HEK293 (cell line): ENCODE measurements around the gene ABL2.
A peak's percentile ranks its signal among the peaks of the same experiment; 100 is the strongest.
"Not testable (repeated sequence)": the region's sequence is repeated elsewhere in the genome, so short reads cannot be mapped to it uniquely, and the experiment has no call there.

Source experiments
- CTCF ChIA-PET: fragments of 350-600 bp; formaldehyde crosslinking; extraction: SDS; loops from one replicate; lab custom pipeline; 2021; ENCODE audit warnings: antibody characterized with exemption; lab: Yijun Ruan, JAX
- POLR2A ChIA-PET: fragments of 300-600 bp; formaldehyde crosslinking; extraction: SDS; loops from one replicate; lab custom pipeline; 2020; ENCODE audit warnings: antibody characterized with exemption, inconsistent platforms; lab: Yijun Ruan, JAX
- H3K27ac ChIP-seq: fragments of 200-500 bp; sonication (Bioruptor generic); 2 replicates; pipeline ENCODE4 v1.5.1; 2014; ENCODE audit warnings: low read depth, low read length, control low read depth, inconsistent platforms; ENCODE audit errors: extremely low read depth
- H3K36me3 ChIP-seq, 2 experiments: fragments of 200-500 bp in 1 of 2; sonication (Bioruptor generic) in 1 of 2; 1 replicate in 1 of 2; 2 replicates in 1 of 2; pipeline ENCODE4 v1.5.1; 2014 to 2017; ENCODE audit warnings: inconsistent platforms in 2 of 2, low read length in 2 of 2; ENCODE audit not compliant: control insufficient read depth in 2 of 2, insufficient read depth in 1 of 2
- H3K4me1 ChIP-seq: fragments of 200-500 bp; sonication (Bioruptor generic); 2 replicates; pipeline ENCODE4 v1.5.1; 2014; ENCODE audit warnings: mild to moderate bottlenecking, low read length, inconsistent platforms; ENCODE audit not compliant: control insufficient read depth, insufficient read depth
- H3K4me3 ChIP-seq: 2 replicates; pipeline ENCODE4 v1.5.1; 2011; ENCODE audit warnings: low read depth, mild to moderate bottlenecking, control low read depth, low read length, moderate library complexity
- H3K9me3 ChIP-seq: fragments of 200-500 bp; sonication (Bioruptor generic); 2 replicates; pipeline ENCODE4 v1.5.1; 2014; ENCODE audit warnings: low read depth, low read length, inconsistent platforms; ENCODE audit not compliant: control insufficient read depth, insufficient read depth
- EGR2 ChIP-seq: fragments of 450-650 bp; formaldehyde crosslinking; IDR thresholded peaks from 2 replicates; pipeline ENCODE4 v1.5.1; 2016; ENCODE audit warnings: low read depth, missing biosample characterization, missing genetic modification characterization
- ZFHX2 ChIP-seq: fragments of 450-650 bp; formaldehyde crosslinking; conservative IDR thresholded peaks from 2 replicates; pipeline ENCODE4 v1.5.1; 2016; ENCODE audit warnings: missing biosample characterization, missing genetic modification characterization
- ZFP41 ChIP-seq: fragments of 450-650 bp; formaldehyde crosslinking; IDR thresholded peaks from 2 replicates; pipeline ENCODE4 v1.5.1; 2016; ENCODE audit warnings: missing biosample characterization, missing genetic modification characterization, borderline replicate concordance
- ZNF202 ChIP-seq: fragments of 450-650 bp; formaldehyde crosslinking; IDR thresholded peaks from 2 replicates; pipeline ENCODE4 v1.5.1; 2016; ENCODE audit warnings: missing biosample characterization, missing genetic modification characterization, borderline replicate concordance
- ZNF221 ChIP-seq: fragments of 450-650 bp; formaldehyde crosslinking; IDR thresholded peaks from 2 replicates; pipeline ENCODE4 v1.5.1; 2017; ENCODE audit warnings: missing biosample characterization, missing genetic modification characterization, borderline replicate concordance
- ZNF23 ChIP-seq: fragments of 450-650 bp; formaldehyde crosslinking; IDR thresholded peaks from 2 replicates; pipeline ENCODE4 v1.5.1; 2016; ENCODE audit warnings: missing biosample characterization, missing genetic modification characterization, borderline replicate concordance
- ZNF302 ChIP-seq: fragments of 450-650 bp; formaldehyde crosslinking; IDR thresholded peaks from 2 replicates; pipeline ENCODE4 v1.5.1; 2016; ENCODE audit warnings: missing biosample characterization, missing genetic modification characterization, low read depth
- ZNF335 ChIP-seq: fragments of 450-650 bp; formaldehyde crosslinking; conservative IDR thresholded peaks from 2 replicates; pipeline ENCODE4 v1.5.1; 2016; ENCODE audit warnings: missing biosample characterization, missing genetic modification characterization
- ZNF529 ChIP-seq: fragments of 450-650 bp; formaldehyde crosslinking; IDR thresholded peaks from 2 replicates; pipeline ENCODE4 v1.5.1; 2017; ENCODE audit warnings: missing genetic modification characterization, missing biosample characterization; ENCODE audit not compliant: insufficient replicate concordance
- ZNF544 ChIP-seq: fragments of 450-650 bp; formaldehyde crosslinking; IDR thresholded peaks from 2 replicates; pipeline ENCODE4 v1.5.0; 2017; ENCODE audit warnings: missing biosample characterization, missing genetic modification characterization
- TF ChIP-seq, protein P1 (sequence below): fragments of 450-650 bp; formaldehyde crosslinking; IDR thresholded peaks from 2 replicates; pipeline ENCODE4 v1.5.1; 2016; ENCODE audit warnings: missing biosample characterization, missing genetic modification characterization
- TF ChIP-seq, protein P2 (sequence below): fragments of 450-650 bp; formaldehyde crosslinking; IDR thresholded peaks from 2 replicates; pipeline ENCODE4 v1.5.1; 2017; ENCODE audit warnings: missing biosample characterization, missing genetic modification characterization
- TF ChIP-seq, protein P3 (sequence below): fragments of 450-650 bp; formaldehyde crosslinking; IDR thresholded peaks from 2 replicates; pipeline ENCODE4 v1.5.1; 2016; ENCODE audit warnings: missing biosample characterization, missing genetic modification characterization
- TF ChIP-seq, protein P4 (sequence below): fragments of 450-650 bp; formaldehyde crosslinking; IDR thresholded peaks from 2 replicates; pipeline ENCODE4 v1.5.1; 2017; ENCODE audit warnings: missing biosample characterization, mild to moderate bottlenecking, missing genetic modification characterization, moderate library complexity

The ABL2 gene

DNA sequence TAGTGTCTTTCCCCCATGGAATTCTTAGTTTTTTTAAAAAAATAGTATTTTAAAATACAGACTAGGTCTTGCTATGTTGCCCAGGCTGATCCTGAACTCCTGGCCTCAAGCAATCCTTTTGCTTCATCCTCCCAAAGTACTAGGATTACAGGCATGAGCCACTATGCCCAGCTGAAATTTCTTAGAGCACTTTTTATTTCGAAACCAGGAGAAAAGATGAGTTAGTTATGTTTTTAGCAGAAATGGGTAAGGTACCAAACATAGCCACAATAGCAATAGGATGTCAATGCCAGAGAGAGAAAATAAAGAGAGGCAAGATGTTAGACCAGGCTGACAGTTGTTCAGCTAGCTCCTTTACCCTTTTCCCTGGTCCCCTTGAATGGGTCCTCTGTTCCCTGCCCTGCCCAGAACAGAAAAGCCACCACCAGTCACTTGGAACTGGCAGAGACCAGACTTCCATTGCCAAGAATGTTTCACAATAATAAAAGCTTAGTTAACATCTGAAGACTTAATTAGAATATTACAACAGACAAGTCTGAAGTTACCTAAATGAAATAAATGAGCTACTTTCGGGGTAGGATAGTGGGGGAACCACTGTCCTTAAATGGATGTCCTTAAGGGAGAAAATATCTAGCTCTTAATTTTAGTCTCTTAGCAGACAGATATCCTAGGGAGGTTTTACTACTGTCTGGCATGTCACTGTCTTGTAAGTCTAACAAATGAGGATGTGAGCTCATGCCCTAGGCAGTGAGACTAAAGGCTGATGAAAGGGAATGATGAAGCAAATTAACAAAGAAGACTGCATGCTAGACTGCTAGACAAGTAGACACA lies 54.3 kb downstream of the ABL2 start:
- ChIA-PET CTCF (interaction anchor here (0.7 to 1.4 kb wide), 4 partner anchors 9 to 640 kb away, joined by 3 to 6 read pairs (median 4); no protein-coding TSS in a partner anchor), POLR2A (interaction anchor here (0.8 kb wide), 1 partner anchor 118 kb away, joined by 8 read pairs; the partner anchor contains the start of gene SOAT1)
- Histone ChIP-seq H3K4me3 (no peak overlapping the region), H3K4me1 (no peaks in the 10 kb centered on the region; the same call in 1 of the 2 replicates), H3K36me3 (no peaks in the 10 kb centered on the region; a peak in 1 of 3 replicates), H3K27ac (no peak overlapping the region), H3K9me3 (no peaks in the 10 kb centered on the region)
- TF ChIP-seq ZNF221 (tag by site-specific recombination), result no peak

DNA sequence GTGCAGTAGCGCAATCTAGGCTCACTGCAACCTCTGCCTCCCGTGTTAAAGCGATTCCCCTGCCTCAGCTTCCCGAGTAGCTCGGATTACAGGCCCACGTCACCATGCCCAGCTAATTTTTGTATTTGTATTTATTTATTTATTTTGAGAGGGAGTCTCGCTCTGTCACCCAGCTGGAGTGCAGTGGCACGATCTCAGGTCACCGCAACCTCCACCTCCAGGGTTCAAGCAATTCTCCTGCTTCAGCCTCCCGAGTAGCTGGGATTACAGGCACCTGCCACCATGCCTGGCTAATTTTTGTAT lies 59.1 kb downstream of the ABL2 start:
- H3K4me1 ChIP-seq, H3K27ac ChIP-seq, CTCF ChIA-PET, H3K9me3 ChIP-seq, H3K36me3 ChIP-seq, H3K4me3 ChIP-seq: not testable (repeated sequence)
- peak; percentile 65; the same call in 1 of the 2 replicates for TF ChIP-seq ZNF202
- POLR2A ChIA-PET, result interaction anchor here (0.6 kb wide), 1 partner anchor 82 kb away, joined by 4 read pairs; no protein-coding TSS in a partner anchor

DNA sequence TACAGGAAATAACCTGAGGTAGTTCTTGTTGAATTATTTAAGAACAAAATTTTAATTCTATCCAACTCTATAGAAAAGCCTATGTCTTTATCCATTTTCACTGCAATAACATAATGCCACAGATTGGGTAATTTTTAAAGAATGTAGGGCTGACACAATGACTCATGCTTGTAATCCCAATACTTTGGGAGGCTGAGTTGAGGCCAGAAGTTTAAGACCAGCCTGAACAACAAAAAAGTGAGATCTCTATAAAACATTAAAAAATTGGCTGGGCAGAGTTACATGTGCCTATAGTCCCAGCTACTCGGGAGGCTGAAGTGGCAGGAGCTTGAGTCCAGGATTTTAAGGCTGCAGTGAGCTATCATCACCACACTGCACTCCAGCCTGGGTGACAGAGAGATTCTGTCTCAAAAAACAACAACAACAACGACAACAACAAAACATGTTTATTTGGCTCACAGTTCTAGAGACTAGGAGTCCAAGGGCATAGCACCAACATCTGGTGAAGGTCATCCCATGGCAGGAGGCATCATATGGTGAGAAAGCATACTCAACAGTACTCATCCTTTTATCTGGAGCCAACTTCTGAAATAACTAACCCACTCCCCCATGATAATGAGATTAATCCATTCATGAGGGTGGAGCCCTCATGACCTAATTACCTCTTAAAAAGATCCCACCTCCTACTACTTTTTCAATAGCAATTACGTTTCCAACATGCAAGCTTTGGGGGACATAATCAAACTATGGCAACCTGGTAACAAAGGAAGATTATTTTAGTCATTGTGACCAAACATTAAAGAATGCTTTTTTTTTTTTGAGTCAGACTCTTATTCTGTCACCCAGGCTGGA lies 59.6 kb downstream of the ABL2 start:
- Histone ChIP-seq H3K4me1 (peaks cover 7% of the 10 kb centered on the region; the same call in 1 of the 2 replicates), H3K36me3 (no peaks in the 10 kb centered on the region; a peak in 1 of 3 replicates), H3K27ac (no peak overlapping the region), H3K4me3 (no peak overlapping the region), H3K9me3 (no peaks in the 10 kb centered on the region)
- POLR2A ChIA-PET, result no interaction called here
- CTCF ChIA-PET, result no interaction called here
- TF ChIP-seq ZNF302 (tag by site-specific recombination), result no peak
- no peak for TF ChIP-seq ZNF544 (tag by site-specific recombination)
- 0 out of 2 replicates have a peak, but pooled peaks have one; percentile 29 for TF ChIP-seq ZNF335 (tag by site-specific recombination)
- TF ChIP-seq EGR2 (tag by site-specific recombination), result peak; percentile 24; the same call in 1 of the 2 replicates
- TF ChIP-seq, protein P1, sequence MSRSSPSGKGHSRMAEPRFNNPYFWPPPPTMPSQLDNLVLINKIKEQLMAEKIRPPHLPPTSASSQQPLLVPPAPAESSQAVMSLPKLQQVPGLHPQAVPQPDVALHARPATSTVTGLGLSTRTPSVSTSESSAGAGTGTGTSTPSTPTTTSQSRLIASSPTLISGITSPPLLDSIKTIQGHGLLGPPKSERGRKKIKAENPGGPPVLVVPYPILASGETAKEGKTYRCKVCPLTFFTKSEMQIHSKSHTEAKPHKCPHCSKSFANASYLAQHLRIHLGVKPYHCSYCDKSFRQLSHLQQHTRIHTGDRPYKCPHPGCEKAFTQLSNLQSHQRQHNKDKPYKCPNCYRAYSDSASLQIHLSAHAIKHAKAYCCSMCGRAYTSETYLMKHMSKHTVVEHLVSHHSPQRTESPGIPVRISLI (tag by site-specific recombination), result 0 out of 2 replicates have a peak, but pooled peaks have one; percentile 47
- TF ChIP-seq, protein P2, sequence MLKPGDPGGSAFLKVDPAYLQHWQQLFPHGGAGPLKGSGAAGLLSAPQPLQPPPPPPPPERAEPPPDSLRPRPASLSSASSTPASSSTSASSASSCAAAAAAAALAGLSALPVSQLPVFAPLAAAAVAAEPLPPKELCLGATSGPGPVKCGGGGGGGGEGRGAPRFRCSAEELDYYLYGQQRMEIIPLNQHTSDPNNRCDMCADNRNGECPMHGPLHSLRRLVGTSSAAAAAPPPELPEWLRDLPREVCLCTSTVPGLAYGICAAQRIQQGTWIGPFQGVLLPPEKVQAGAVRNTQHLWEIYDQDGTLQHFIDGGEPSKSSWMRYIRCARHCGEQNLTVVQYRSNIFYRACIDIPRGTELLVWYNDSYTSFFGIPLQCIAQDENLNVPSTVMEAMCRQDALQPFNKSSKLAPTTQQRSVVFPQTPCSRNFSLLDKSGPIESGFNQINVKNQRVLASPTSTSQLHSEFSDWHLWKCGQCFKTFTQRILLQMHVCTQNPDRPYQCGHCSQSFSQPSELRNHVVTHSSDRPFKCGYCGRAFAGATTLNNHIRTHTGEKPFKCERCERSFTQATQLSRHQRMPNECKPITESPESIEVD (tag by site-specific recombination), result peak; percentile 24; the same call in 1 of the 2 replicates
- no peak for TF ChIP-seq ZNF529
- TF ChIP-seq, protein P3, sequence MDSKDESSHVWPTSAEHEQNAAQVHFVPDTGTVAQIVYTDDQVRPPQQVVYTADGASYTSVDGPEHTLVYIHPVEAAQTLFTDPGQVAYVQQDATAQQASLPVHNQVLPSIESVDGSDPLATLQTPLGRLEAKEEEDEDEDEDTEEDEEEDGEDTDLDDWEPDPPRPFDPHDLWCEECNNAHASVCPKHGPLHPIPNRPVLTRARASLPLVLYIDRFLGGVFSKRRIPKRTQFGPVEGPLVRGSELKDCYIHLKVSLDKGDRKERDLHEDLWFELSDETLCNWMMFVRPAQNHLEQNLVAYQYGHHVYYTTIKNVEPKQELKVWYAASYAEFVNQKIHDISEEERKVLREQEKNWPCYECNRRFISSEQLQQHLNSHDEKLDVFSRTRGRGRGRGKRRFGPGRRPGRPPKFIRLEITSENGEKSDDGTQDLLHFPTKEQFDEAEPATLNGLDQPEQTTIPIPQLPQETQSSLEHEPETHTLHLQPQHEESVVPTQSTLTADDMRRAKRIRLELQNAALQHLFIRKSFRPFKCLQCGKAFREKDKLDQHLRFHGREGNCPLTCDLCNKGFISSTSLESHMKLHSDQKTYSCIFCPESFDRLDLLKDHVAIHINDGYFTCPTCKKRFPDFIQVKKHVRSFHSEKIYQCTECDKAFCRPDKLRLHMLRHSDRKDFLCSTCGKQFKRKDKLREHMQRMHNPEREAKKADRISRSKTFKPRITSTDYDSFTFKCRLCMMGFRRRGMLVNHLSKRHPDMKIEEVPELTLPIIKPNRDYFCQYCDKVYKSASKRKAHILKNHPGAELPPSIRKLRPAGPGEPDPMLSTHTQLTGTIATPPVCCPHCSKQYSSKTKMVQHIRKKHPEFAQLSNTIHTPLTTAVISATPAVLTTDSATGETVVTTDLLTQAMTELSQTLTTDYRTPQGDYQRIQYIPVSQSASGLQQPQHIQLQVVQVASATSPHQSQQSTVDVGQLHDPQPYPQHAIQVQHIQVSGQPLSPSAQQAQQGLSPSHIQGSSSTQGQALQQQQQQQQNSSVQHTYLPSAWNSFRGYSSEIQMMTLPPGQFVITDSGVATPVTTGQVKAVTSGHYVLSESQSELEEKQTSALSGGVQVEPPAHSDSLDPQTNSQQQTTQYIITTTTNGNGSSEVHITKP (tag by site-specific recombination), result peak; percentile 16; the same call in 1 of the 2 replicates
- no peak for TF ChIP-seq ZNF23
- peak; percentile 57 for TF ChIP-seq ZFHX2 (tag by site-specific recombination)
- TF ChIP-seq, protein P4, sequence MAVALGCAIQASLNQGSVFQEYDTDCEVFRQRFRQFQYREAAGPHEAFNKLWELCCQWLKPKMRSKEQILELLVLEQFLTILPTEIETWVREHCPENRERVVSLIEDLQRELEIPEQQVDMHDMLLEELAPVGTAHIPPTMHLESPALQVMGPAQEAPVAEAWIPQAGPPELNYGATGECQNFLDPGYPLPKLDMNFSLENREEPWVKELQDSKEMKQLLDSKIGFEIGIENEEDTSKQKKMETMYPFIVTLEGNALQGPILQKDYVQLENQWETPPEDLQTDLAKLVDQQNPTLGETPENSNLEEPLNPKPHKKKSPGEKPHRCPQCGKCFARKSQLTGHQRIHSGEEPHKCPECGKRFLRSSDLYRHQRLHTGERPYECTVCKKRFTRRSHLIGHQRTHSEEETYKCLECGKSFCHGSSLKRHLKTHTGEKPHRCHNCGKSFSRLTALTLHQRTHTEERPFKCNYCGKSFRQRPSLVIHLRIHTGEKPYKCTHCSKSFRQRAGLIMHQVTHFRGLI (tag by site-specific recombination), result peak; percentile 43; the same call in 1 of the 2 replicates
- TF ChIP-seq ZFP41 (tag by site-specific recombination), result no peak
